Stomach (tissue), 9 donors: ENCODE results near the gene PROC. TPM values are rescaled to one million over a fixed set of nuclear protein-coding genes. Genes with fewer than 3 reads are reported as not detected.
A peak's percentile ranks its signal among the peaks of the same experiment; 100 is the strongest.

Experiments
- DNase-seq, 2 donors: peaks; one replicate each; pipeline versions ENCODE4 v3.0.0 to v3.0.0-alpha.2; 2013 to 2019
- H3K27ac ChIP-seq, 5 donors: fragments of 200-600 bp in 4 of 5; sonication (generic) in 4 of 5; one replicate each; pipeline ENCODE4 v1.5.1; 2013 to 2019; ENCODE audit warnings: mild to moderate bottlenecking in 1 of 5, moderate library complexity in 1 of 5
- H3K27me3 ChIP-seq, 3 donors: fragments of 200-600 bp; sonication (generic); one replicate each; pipeline ENCODE4 v1.5.1; 2017 to 2019; ENCODE audit warnings: mixed run types in 1 of 3
- H3K36me3 ChIP-seq, 4 donors: fragments of 200-600 bp; sonication (generic); 1 replicate in 3 of 4; 2 replicates in 1 of 4; pipeline ENCODE4 v1.5.1; 2016 to 2019
- H3K4me1 ChIP-seq, 4 donors: fragments of 200-600 bp; sonication (generic); one replicate each; pipeline ENCODE4 v1.5.1; 2016 to 2019
- H3K4me3 ChIP-seq, 4 donors: fragments of 200-600 bp; sonication (generic) in 3 of 4; one replicate each; pipeline ENCODE4 v1.5.1; 2016 to 2019; ENCODE audit warnings: mild to moderate bottlenecking in 1 of 4
- H3K9me3 ChIP-seq, 4 donors: fragments of 200-600 bp; sonication (generic); one replicate each; pipeline ENCODE4 v1.5.1; 2016 to 2019
- CTCF ChIP-seq, 7 experiments: fragments of 450-650 bp in 4 of 7; fragments of 200-600 bp in 3 of 7; sonication (generic) in 3 of 7; IDR thresholded peaks; one replicate each; pipeline ENCODE4 v1.5.1; 2016 to 2019; ENCODE audit warnings: antibody characterized with exemption in 7 of 7, control low read depth in 2 of 7, mild to moderate bottlenecking in 1 of 7
- EP300 ChIP-seq: sonication (generic); formaldehyde crosslinking; IDR thresholded peaks from one replicate; pipeline ENCODE4 v1.6.1; 2017; ENCODE audit warnings: antibody characterized with exemption
- POLR2A ChIP-seq, 4 donors: fragments of 450-650 bp; IDR thresholded peaks; one replicate each; pipeline ENCODE4 v1.6.1; 2016; ENCODE audit warnings: antibody characterized with exemption in 4 of 4, control low read depth in 2 of 4, mild to moderate bottlenecking in 1 of 4, moderate library complexity in 1 of 4
- POLR2AphosphoS5 ChIP-seq, 3 donors: sonication (generic); formaldehyde crosslinking; IDR thresholded peaks; one replicate each; pipeline ENCODE4 v1.6.1; 2016; ENCODE audit warnings: antibody characterized with exemption in 3 of 3
- WGBS, 5 donors: extraction: QIAGEN DNeasy Blood & Tissue Kit in 3 of 5; methylation state at CpG; one replicate each; pipeline versions ENCODE4 v1.1.5 to v1.1.7; 2013 to 2018; 5-methylcytosine and 5-hydroxymethylcytosine counted together
- intact Hi-C: fragments of 100-400 bp; cut with DNase I; formaldehyde crosslinking; loops from one replicate; pipeline ENCODE4 v1.15.1; 2023; ENCODE audit warnings: low total_unique reads
- polyA plus RNA-seq, 3 donors: library from polyadenylated mRNA; stranded (reverse); fragments of 200-250 nt; gene quantifications; one replicate each; pipeline ENCODE4 v1.2.3, GENCODE V29; 2013
- total RNA-seq, 5 donors: library from RNA; depleted of rRNA; stranded (reverse); fragments of >200 nt; gene quantifications; one replicate each; pipeline versions ENCODE4 v1.1.0 to v1.2.3, GENCODE V29; 2014 to 2016
- donor health status: healthy with polysubstance abuse.
- donor health status: Bipolar disorder and iron deficiency.
- donor health status: healthy.

The PROC gene
- total and polyA plus RNA-seq, 8 donors, result 1.2 to 6.8 (median 4.6) TPM; not detected in 1

- TF ChIP-seq CTCF (IDR thresholded peaks at IDR 0.05), result no peak
- TF ChIP-seq EP300, result no peak
- no peak for TF ChIP-seq POLR2AphosphoS5 (IDR thresholded peaks at IDR 0.05)
- no peak for TF ChIP-seq POLR2A (IDR thresholded peaks at IDR 0.05)
- no peak for DNase-seq
- intact Hi-C loops, result no loop called here
- peaks cover 0 to 20% (median 4%) of the 10 kb centered on the region in 3 donors for H3K27me3 ChIP-seq
- no peak overlapping the region for H3K4me3 ChIP-seq
- H3K36me3 ChIP-seq, result peaks cover 0 to 10% (median 4%) of the 10 kb centered on the region in 4 donors
- H3K4me1 ChIP-seq, result peaks cover 5 to 11% (median 7%) of the 10 kb centered on the region in 4 donors
- no peak overlapping the region for H3K27ac ChIP-seq
- no peaks in the 10 kb centered on the region for H3K9me3 ChIP-seq
- 91 to 94% (median 93%) methylated on average over 35 to 36 of the region's 36 CpGs for WGBS, 5 donors
These were observed 10.0 kb downstream of the PROC start for GRCh38 chr2:127428057-127428814.

DNA sequence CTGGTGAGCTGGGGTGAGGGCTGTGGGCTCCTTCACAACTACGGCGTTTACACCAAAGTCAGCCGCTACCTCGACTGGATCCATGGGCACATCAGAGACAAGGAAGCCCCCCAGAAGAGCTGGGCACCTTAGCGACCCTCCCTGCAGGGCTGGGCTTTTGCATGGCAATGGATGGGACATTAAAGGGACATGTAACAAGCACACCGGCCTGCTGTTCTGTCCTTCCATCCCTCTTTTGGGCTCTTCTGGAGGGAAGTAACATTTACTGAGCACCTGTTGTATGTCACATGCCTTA lies 10.5 kb downstream of the PROC start:
- intact Hi-C loops, result no loop called here
- Histone ChIP-seq H3K36me3 (peaks cover 0 to 10% (median 4%) of the 10 kb centered on the region in 4 donors), H3K9me3 (no peaks in the 10 kb centered on the region), H3K4me3 (no peak overlapping the region), H3K4me1 (peaks cover 0 to 6% (median 1%) of the 10 kb centered on the region in 4 donors), H3K27me3 (peaks cover 0 to 14% (median 0%) of the 10 kb centered on the region in 3 donors), H3K27ac (no peak overlapping the region)
- 71 to 93% (median 91%) methylated on average over 4 to 6 of the region's 6 CpGs for WGBS, 5 donors
- no peak for DNase-seq
- no peak for TF ChIP-seq POLR2A (IDR thresholded peaks at IDR 0.05)
- TF ChIP-seq CTCF (IDR thresholded peaks at IDR 0.05), result no peak
- TF ChIP-seq EP300, result no peak
- TF ChIP-seq POLR2AphosphoS5 (IDR thresholded peaks at IDR 0.05), result no peak

GRCh38 chr2:127429291-127429690 lies 11.1 kb downstream of the PROC start:
- no peaks in the 10 kb centered on the region for H3K9me3 ChIP-seq
- no peak overlapping the region for H3K27ac ChIP-seq
- 90 to 95% (median 91%) methylated on average over 4 of the region's 4 CpGs for WGBS, 5 donors
- TF ChIP-seq EP300 (no peak), POLR2AphosphoS5 (IDR thresholded peaks at IDR 0.05) (no peak)
- H3K27me3 ChIP-seq, result peaks cover 0 to 12% (median 0%) of the 10 kb centered on the region in 3 donors
- H3K4me1 ChIP-seq, result peaks cover 0 to under 1% (median 0%) of the 10 kb centered on the region in 4 donors
- intact Hi-C loops, result no loop called here
- H3K36me3 ChIP-seq, result peaks cover 0 to 10% (median 4%) of the 10 kb centered on the region in 4 donors
- H3K4me3 ChIP-seq, result no peak overlapping the region
- DNase-seq, result peak in 1 of 2 donors; percentile 18

- Histone ChIP-seq H3K27ac (no peak overlapping the region), H3K4me3 (no peak overlapping the region), H3K4me1 (no peaks in the 10 kb centered on the region), H3K27me3 (peaks cover 0 to 5% (median 0%) of the 10 kb centered on the region in 3 donors), H3K36me3 (peaks cover 0 to 10% (median 4%) of the 10 kb centered on the region in 4 donors), H3K9me3 (no peaks in the 10 kb centered on the region)
- 85 to 93% (median 91%) methylated on average over 7 of the region's 7 CpGs for WGBS, 5 donors
- peak in 1 of 2 donors; percentile 4 for DNase-seq
- TF ChIP-seq POLR2AphosphoS5 (IDR thresholded peaks at IDR 0.05) (no peak), CTCF (IDR thresholded peaks at IDR 0.05) (no peak), EP300 (no peak), POLR2A (IDR thresholded peaks at IDR 0.05) (no peak)
- intact Hi-C loops, result no loop called here
These were observed 11.7 kb downstream of the PROC start for GRCh38 chr2:127429844-127430425.
